ENCODE results near the gene DNAJC17. TPM values are rescaled to one million over a fixed set of nuclear protein-coding genes. Genes with fewer than 3 reads are reported as not detected.

DNAJC17 gene
- total and polyA plus RNA-seq, 2 donors (not counting 1 experiment from before 2014, with no cell fraction given), result 30.5 to 46.1 TPM

DNA sequence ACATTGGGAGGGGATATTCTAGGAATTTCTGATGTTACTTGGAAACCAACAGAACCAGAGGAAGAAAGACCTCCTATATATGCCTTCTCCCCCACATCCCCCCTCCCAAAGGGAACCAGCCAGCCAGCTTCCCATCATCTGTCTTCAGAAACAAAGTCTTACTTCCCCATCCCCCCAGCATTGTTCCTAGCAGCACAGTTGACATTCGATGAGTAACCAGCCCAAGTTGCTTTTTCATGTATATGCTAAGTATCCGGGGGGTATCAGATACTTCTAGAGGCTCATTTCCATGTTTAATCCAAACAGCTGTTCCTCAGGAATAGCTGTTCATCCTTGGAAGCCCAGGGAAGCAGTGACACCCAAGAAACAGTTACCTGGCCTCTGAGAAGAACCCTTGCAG is 68.2 kb downstream of the DNAJC17 start:
- H3K27ac ChIP-seq (ENCODE audit: low read length in 2 of 2), result no peak overlapping the region
- no peak overlapping the region for H3K4me2 ChIP-seq (replicated peaks; ENCODE audit: low read depth, low read length, poor library complexity, severe bottlenecking)
- H3K79me2 ChIP-seq (ENCODE audit: control insufficient read depth, insufficient read depth, low read length), result no peaks in the 10 kb centered on the region
- no peak for TF ChIP-seq EZH2 (IDR thresholded peaks at IDR 0.05; ENCODE audit: borderline replicate concordance, insufficient read depth, low read depth, low read length, poor library complexity, severe bottlenecking)
- TF ChIP-seq, protein P1, sequence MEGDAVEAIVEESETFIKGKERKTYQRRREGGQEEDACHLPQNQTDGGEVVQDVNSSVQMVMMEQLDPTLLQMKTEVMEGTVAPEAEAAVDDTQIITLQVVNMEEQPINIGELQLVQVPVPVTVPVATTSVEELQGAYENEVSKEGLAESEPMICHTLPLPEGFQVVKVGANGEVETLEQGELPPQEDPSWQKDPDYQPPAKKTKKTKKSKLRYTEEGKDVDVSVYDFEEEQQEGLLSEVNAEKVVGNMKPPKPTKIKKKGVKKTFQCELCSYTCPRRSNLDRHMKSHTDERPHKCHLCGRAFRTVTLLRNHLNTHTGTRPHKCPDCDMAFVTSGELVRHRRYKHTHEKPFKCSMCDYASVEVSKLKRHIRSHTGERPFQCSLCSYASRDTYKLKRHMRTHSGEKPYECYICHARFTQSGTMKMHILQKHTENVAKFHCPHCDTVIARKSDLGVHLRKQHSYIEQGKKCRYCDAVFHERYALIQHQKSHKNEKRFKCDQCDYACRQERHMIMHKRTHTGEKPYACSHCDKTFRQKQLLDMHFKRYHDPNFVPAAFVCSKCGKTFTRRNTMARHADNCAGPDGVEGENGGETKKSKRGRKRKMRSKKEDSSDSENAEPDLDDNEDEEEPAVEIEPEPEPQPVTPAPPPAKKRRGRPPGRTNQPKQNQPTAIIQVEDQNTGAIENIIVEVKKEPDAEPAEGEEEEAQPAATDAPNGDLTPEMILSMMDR (IDR thresholded peaks at IDR 0.05), result no peak
- intact Hi-C loops (cut with micrococcal nuclease), result no loop called here
- H3K4me1 ChIP-seq (ENCODE audit: control insufficient read depth in 2 of 2, insufficient read depth in 2 of 2, low read length in 2 of 2), result no peaks in the 10 kb centered on the region
- no CpG with 5 or more reads among the region's 2 CpGs for WGBS (ENCODE audit: insufficient coverage)
- H3K9ac ChIP-seq (ENCODE audit: low read length), result no peak overlapping the region
- no peak overlapping the region for H2AFZ ChIP-seq (ENCODE audit: insufficient read depth, low read depth, low read length, poor library complexity, severe bottlenecking)
- no peaks in the 10 kb centered on the region for H3K9me3 ChIP-seq (ENCODE audit: control extremely low read depth in 1 of 3, control insufficient read depth in 2 of 3, insufficient read depth in 1 of 3, low read length in 2 of 3)
- ATAC-seq (ENCODE audit: low read depth) (no peak), DNase-seq (no peak)
- H3K4me3 Mint-ChIP-seq, result no peak overlapping the region
- no peaks in the 10 kb centered on the region for H3K9me3 Mint-ChIP-seq (ENCODE audit: insufficient read depth)
- POLR2A ChIA-PET, result interaction anchor here (0.6 kb wide), 1 partner anchor 149 kb away, joined by 4 read pairs; no protein-coding TSS in a partner anchor
- peaks cover 4 to 53% of the 10 kb centered on the region in 2 experiments for H3K36me3 ChIP-seq (replicated peaks in 1 of 2; ENCODE audit: control extremely low read depth in 1 of 2, control insufficient read depth in 1 of 2, extremely low read depth in 1 of 2, insufficient read depth in 2 of 2, low read length in 1 of 2)
- H3K4me1 Mint-ChIP-seq, result no peaks in the 10 kb centered on the region
- no peak overlapping the region for H3K27ac Mint-ChIP-seq
- no peak overlapping the region for H3K4me3 ChIP-seq (ENCODE audit: control extremely low read depth in 1 of 5, extremely low read depth in 1 of 5, insufficient read depth in 1 of 5, low read depth in 2 of 5, low read length in 4 of 5)
- no peaks in the 10 kb centered on the region for H3K27me3 ChIP-seq (replicated peaks in 1 of 4; ENCODE audit: control extremely low read depth in 1 of 4, control insufficient read depth in 3 of 4, insufficient read depth in 4 of 4, low read length in 3 of 4)
- CTCF ChIA-PET, result interaction anchor here (0.9 to 2.0 kb wide), 4 partner anchors 31 to 45 kb away, joined by 3 to 6 read pairs (median 4); no protein-coding TSS in a partner anchor
- no peaks in the 10 kb centered on the region for H3K27me3 Mint-ChIP-seq
- H4K20me1 ChIP-seq (ENCODE audit: control insufficient read depth, insufficient read depth, low read length, poor library complexity, severe bottlenecking), result no peaks in the 10 kb centered on the region

GRCh38 chr15:40737048-40737447 is 70.2 kb downstream of the DNAJC17 start:
- H3K4me1 ChIP-seq (ENCODE audit: control insufficient read depth in 2 of 2, insufficient read depth in 2 of 2, low read length in 2 of 2), result no peaks in the 10 kb centered on the region
- no peaks in the 10 kb centered on the region for H3K27me3 Mint-ChIP-seq
- no peaks in the 10 kb centered on the region for H3K4me1 Mint-ChIP-seq
- no peak overlapping the region for H3K27ac Mint-ChIP-seq
- DNase-seq (no peak), ATAC-seq (ENCODE audit: low read depth) (no peak)
- no peak overlapping the region for H3K9ac ChIP-seq (ENCODE audit: low read length)
- no peak overlapping the region for H2AFZ ChIP-seq (ENCODE audit: insufficient read depth, low read depth, low read length, poor library complexity, severe bottlenecking)
- H3K27ac ChIP-seq (ENCODE audit: low read length in 2 of 2), result no peak overlapping the region
- H3K79me2 ChIP-seq (ENCODE audit: control insufficient read depth, insufficient read depth, low read length), result no peaks in the 10 kb centered on the region
- no peaks in the 10 kb centered on the region for H4K20me1 ChIP-seq (ENCODE audit: control insufficient read depth, insufficient read depth, low read length, poor library complexity, severe bottlenecking)
- H3K4me3 ChIP-seq (ENCODE audit: control extremely low read depth in 1 of 5, extremely low read depth in 1 of 5, insufficient read depth in 1 of 5, low read depth in 2 of 5, low read length in 4 of 5), result no peak overlapping the region
- ChIA-PET CTCF (interaction anchor here (1.4 to 2.1 kb wide), 3 partner anchors 10 to 46 kb away, joined by 3 to 6 read pairs (median 5); no protein-coding TSS in a partner anchor), POLR2A (no interaction called here)
- no CpG with 5 or more reads among the region's 3 CpGs for WGBS (ENCODE audit: insufficient coverage)
- TF ChIP-seq, protein P1 (IDR thresholded peaks at IDR 0.05), result no peak
- TF ChIP-seq EZH2 (IDR thresholded peaks at IDR 0.05; ENCODE audit: borderline replicate concordance, insufficient read depth, low read depth, low read length, poor library complexity, severe bottlenecking), result no peak
- H3K36me3 ChIP-seq (replicated peaks in 1 of 2; ENCODE audit: control extremely low read depth in 1 of 2, control insufficient read depth in 1 of 2, extremely low read depth in 1 of 2, insufficient read depth in 2 of 2, low read length in 1 of 2), result peaks cover 4 to 43% of the 10 kb centered on the region in 2 experiments
- H3K9me3 Mint-ChIP-seq (ENCODE audit: insufficient read depth), result no peaks in the 10 kb centered on the region
- H3K4me3 Mint-ChIP-seq, result no peak overlapping the region
- no peak overlapping the region for H3K4me2 ChIP-seq (replicated peaks; ENCODE audit: low read depth, low read length, poor library complexity, severe bottlenecking)
- intact Hi-C loops (cut with micrococcal nuclease), result no loop called here
- no peaks in the 10 kb centered on the region for H3K27me3 ChIP-seq (replicated peaks in 1 of 4; ENCODE audit: control extremely low read depth in 1 of 4, control insufficient read depth in 3 of 4, insufficient read depth in 4 of 4, low read length in 3 of 4)
- no peaks in the 10 kb centered on the region for H3K9me3 ChIP-seq (ENCODE audit: control extremely low read depth in 1 of 3, control insufficient read depth in 2 of 3, insufficient read depth in 1 of 3, low read length in 2 of 3)
